Hippocampal formation (tissue), 2 donors: ENCODE results near the gene DDO.
"Not testable (repeated sequence)": the region's sequence is repeated elsewhere in the genome, so short reads cannot be mapped to it uniquely, and the experiment has no call there.

Experiments
- DNase-seq, 2 donors: peaks; one replicate each; lab custom pipeline; 2025; lab: John Stamatoyannopoulos, UW

Gene DDO

DNA sequence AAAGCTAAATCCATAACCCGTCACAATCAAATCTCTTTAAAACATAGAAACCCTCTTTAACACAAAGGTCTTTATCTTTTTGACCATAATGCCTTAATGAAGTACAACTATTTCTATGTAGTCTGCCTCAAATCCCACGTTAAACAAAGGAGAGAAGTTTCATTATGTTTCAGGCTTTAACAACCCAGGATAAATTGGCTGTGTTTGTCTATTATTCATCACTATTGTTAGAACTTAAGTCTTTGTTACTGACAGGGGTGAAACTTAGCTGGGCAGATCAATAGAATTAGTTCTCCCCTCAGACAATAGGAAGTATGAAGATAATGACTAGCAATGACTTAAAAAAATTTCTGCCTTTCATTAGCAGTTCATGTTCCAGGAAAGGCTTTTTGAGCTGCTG lies 47.1 kb downstream of the DDO start:
- DNase-seq, result no peak

DNA sequence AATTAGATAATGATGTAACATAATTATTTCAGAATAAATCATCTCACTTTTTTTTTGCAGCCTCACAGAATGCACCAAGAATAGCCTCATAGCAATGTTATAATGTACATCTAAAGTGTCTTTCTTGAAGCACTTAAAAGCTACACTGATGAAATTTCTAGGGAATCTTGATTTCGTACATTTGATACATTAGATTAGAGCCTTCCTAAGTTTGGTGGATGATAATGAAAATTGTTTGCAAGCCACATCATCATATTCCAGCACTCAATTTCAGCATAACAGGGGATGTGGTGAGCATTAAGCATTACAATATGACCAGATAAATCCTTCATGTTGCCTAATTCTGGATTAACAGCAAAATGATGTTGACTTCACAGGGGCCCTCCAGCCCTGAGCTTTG lies 47.5 kb downstream of the DDO start:
- no peak for DNase-seq

DNA sequence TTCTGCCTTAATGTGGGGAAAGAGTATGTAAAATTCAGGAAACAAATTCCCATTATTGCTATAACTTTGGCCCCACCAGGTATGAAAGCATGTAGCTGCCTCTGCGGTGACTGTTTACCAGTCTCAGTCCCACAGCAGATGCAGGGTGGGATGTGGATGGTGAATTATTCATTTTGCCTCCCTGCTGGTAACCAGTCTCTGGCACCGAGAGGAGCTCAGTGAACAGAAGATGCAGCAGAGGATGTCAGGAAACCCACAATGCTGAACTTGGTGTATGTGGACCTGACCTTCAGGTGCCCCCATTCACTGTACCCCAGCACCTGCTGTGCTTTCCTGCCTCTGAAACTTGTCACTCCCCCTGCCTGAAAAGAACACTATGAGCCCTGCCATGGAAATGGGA lies 48.4 kb downstream of the DDO start:
- no peak for DNase-seq

DNA sequence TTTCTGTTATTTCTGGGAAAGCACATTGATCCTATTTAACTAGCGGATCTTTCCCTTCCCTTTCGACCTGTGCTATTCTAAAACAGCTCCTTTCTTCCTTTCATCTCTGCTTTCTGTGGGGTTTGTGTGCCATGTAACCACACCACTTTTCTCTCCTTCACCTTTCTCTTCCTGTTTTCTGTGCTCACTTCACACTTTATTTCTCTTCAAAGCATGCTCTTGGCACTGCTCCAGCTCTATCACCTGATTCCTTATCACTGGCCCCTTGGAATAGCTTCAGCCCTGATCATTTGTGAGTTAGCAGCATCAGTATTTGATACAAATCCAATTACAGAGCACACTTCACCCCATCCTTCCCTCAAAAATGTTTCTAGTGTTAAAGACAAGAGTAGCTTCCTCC lies 49.1 kb downstream of the DDO start:
- DNase-seq, result no peak

DNA sequence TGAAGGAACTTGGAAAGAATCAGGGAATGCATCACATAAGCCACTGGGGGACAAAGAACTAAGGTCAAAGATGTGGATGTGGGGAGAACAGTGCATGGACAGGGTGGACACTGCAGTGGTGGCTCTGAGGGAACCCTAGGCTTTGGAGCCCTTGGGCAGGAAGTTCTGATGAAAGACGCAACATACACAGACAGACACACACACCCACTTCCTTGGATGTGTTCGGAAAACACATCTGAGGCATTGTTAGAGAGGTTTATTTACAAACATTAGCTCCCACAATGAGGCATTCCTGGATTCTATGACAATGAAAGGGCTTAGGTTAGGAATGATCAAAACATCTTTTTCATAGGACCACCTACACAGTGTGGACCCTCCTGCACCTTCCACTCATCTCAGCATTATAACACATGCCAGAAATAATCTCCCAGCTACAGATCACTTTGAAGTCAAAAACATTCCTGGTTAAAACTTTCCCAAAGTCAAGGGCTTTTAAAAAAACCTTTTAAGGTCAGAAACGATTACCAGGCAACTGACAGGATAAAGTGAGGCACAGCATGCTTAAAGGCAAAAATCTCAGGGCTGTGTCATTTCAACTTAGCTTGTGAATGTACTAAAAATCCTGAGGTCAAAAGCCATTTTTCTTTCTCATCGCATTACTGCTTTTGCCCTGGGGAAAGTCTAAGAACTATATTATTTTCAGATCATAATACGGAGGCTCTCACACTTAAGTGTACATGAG lies 50.8 kb downstream of the DDO start:
- DNase-seq, result no peak

DNA sequence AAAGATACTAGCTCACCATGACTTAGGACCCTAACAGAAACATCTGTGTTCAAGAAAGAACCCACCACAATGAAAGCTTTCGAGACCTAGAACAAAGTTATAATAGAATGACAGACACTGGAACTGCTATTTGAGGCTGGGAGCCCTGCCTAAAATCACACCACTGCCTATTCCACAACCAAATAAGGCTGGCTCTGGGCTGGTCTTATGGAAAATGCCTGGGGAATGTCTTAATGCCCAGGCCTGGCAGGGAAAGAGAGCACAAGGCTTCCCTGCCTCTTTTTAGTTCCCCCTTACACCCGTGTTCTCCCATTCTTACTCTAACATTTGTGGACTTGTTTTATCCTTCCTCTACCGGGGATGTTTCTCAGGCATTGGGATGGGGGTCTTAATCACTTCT lies 51.6 kb downstream of the DDO start:
- DNase-seq, result no peak

DNA sequence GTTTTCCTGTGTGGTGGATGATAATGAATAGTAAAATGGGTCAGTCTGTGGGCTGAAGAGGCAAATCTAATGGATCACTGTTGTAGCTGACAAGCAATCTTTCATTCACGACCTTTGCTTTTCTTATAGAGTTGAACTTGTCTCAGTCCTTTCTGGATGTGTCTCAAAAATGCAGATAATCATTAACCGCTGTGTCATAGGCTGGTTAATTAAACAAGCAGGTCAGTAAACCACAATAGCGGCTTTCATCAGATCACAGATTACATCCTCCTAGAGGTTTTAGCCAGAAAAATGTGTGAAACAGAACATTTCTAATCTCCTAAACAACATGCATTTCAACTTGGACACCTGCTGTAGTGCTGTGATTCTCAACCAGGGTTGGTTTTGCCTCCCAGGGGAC lies 54.7 kb downstream of the DDO start:
- no peak for DNase-seq

DNA sequence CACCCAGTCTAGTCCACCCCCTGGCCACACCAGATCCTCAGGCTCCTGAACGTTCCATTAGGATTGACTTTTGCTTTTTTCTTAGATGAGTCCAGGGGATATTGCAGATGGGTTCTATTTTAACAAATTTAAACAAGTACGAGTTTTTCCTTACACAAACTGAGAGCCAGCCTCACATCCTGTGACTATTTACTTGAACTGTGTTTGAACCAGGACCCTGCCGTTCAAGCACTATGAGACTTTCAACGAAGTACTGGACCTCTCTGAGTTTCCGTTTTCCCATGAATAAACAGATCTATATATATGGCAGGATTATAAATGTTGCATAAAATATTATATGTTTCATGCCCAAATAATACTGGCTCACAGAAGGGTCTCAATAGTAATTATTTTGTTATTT lies 55.8 kb downstream of the DDO start:
- no peak for DNase-seq

DNA sequence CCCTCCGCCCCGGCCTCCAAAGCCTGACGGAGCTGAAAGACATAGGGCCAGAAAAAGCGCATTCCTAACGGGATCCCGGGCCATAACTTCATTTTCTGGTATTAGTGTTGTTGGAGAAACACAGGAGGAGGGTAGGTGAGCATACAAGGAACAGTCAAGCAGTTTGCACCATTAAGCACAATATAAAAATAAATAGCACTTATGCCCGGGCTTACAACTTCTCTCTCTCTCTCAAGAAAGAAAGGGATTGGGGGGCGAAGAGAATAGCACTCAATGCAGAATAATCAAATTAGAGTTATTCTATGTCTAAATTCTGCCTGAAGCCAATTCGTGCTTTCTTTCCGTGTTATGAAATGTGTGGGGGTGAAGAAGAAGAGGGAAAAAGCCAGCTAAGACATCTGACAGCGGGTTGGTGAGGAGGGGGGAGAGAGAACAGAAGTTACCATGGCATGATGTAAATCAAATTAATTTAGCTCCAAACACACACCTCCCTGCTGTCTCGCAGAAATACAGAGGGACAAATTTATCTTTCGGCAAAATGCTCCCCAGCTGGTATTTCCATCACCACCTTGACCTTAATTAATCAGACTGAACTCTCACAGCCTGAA lies 56.7 kb downstream of the DDO start:
- peak in 1 of 2 donors; percentile 59 for DNase-seq

DNA sequence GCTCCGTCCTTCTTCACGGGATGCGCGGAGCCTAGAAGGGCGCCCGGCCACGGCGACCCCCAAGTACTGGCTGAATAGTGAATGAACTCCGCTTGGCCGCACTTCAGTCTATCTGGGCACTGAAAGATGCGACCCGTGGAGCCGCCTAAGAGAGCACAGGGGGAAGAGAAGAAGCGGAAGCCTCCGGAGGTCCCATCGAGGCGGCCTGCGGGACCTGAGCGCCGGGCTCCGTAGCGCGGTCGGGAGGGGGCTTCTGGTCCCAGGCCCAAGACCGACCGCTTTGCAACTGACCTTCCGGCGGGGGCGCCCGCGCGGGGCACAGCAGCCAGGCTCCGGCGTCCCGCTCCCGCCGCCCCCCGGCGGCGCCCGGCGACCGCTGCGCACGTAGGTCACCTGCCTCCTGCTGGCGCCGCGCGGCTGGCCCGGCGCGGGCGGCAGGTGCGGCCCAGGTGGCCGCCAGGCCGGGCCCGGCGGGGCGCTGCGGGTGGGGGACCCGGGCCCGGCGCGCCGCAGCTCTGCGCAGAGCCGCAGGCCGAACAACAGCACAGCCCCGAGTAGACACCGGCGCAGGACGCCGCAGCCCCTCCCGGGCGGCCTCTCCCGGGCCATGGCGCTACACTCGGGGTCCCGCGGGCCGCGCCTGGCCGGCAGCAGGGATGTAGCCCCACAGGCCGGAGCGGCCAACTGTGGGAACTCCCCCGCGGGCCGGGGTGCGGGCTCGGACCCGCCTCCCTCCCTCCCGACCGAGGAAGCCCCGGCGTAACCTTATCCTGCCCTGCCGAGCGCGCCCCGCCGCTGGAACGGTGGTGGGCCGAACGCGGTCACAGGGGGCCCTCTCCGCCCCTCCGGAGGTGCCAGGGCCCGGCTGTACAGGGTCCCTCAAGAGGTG lies 57.5 kb downstream of the DDO start, which contains the start of gene METTL24:
METTL24 (minus strand) TSS at position 686 of the 889 bp plus-strand sequence; CDS start at position 609, 77 bp downstream.
- DNase-seq, result no peak

DNA sequence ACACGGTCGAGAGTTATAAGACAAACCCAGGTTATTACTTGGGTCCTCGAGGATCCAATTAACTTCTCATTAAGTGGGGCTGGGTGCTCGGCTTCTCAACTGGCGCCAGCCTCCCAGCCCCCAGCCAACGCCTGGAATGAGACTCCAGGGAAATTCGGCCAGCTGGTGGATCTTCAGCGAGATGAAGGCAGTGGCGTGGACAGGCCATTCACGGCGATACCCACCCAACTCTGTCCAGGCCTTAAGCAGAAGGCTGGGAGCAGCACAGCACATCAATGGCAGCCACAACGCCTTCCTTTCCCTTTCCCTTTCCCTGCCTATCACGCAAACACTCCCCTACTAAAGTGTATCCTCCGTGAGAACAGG lies 58.1 kb downstream of the DDO start:
- no peak for DNase-seq

DNA sequence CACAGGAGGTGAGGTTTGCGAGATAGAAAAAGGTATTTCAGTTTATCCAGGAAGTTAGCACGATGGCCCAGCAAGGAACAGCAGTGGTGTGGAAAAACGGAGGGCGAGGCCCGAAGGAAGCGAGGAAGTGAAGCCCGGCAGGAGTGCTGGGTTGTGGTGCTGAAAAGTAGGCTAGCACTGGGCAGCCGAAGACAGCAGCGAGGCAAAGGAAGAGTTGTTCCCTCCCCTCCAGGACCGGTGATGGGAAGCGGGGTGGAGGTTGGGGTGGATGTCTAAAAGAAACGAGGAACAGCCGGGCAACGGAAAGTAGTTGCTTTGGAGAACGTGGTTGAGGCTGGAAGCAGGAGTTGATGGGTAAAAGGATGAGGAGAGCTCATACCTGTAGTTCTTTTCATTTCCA lies 58.6 kb downstream of the DDO start:
- DNase-seq, result no peak

DNA sequence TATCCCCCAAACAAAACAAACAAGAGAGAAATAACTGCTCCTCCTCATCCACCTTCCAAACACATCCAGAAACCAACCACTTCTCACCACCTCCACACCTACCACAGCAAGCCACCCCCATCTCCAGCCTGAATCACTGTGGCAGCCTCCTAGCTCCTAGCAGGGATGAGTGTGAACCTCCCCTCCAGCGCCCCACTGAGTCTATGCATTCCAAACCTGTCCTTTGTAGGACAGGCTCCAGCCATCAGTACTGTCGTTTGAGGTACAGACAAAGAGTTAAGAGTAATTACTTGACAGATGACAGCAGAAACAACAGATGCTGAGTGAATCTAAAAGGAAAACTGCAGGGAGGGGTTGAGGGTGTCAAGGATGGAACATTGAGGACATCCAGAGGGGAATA lies 59.6 kb downstream of the DDO start:
- DNase-seq, result no peak

DNA sequence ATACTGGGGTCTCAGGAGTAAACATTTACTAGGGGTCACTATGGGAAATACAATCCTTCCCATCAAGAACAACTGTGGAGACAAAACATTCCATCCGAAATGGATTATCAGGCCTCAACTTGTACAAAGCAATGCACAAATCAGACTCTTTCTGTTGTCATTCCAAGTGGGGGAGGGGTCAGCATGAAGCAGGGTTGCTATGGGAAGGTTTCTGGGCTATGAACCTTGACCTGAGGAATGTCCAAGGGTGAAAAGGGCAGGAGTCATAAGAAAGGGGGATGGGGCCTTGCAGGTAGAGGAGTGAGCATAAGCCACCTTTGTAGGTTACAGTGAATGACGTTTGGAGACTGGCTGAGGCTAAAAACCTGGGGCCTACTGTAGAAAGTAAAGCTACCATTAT lies 60.4 kb downstream of the DDO start:
- no peak for DNase-seq

DNA sequence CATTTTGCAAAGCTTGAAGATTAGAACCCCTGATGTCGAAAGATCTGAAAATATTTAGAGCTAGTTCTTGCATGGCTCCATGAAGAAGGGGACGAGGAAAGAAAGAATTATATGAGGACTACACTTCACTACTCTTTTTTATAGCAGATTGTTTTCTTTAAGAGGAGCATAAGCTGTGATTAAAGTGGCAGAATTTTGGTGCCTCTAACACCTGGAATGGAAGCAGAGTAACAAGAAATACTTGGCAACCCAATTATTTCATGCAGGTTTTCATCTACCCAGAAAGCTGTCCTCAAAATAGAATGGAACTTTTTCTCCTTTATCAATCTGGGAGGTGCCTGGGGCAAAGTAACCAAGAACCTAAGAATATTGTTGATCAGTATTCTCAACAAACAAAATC lies 61.2 kb downstream of the DDO start:
- no peak for DNase-seq

DNA sequence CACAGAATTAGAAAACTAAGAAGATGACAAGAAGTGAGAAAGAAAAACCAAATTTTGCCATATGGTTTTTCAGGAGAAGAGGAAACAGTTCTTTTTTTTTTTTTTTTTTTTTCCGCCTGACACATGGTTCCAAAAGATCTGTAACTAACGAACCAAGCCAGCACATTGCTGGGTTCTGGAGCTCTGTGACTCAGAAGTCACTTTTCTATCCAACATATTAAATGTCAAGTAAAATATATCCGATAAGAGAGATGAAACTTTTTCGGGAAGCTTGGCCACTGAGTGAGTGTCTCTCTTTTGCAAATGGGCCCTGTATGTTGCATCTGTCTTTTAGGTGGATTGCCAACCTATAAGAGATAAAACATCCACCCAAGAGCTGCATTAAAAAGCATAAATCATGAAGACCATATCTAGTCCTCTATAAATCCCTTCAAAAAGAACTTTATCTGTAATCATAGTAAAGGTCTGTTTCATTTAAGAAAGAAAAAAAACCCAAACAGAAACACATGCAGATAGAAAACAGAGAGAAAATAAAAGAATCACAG lies 61.8 kb downstream of the DDO start:
- DNase-seq, result no peak

DNA sequence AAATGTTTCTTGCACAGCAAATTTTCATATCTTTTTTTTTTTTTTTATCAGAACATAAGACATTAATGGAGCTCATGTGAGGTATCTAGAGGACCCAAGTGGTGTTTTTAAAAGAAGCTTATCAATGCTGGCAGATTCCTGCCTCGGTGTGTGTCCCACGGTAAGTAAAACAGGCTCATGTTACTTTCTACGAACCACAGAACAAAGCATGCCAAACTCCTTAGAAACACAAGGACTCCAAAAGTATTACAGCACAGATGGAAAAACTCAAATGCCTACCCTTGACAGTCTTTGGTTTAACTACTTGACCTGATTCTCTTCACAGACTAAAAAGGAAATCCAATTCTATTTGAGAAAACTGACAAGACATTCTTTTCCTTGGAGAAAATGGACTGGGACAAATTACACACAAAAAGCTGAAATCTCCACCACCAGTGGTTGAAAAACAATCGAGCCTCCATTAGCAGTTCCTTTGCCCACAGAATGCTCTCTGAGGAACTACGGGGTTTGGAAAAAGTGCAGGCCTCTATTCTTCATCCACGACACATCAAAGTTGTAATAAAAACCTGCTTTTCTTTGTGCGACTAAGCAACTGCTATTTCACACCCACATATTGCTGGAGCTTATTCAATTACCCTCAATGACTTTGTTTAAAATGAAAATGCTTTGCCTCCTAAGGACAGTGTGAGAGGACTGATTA lies 62.7 kb downstream of the DDO start:
- DNase-seq, result no peak

DNA sequence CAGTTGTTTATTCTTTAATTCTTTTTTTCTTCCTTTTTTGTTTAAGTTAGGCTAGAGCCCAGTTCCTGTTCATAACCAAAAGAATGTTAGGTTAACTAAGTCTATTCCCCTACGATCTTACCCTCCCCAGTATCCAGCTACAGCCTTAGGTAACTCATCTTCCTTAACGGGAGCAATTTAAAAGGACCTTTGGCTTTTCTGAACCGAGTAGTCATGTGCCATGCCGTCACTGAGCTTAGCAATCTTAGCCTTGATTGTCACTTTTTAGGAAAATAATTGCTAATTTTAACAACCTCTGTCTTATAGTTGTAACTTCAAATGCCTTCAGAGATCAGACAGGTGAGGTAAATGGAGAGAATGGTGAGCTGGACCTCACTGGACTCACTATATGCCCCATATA lies 63.4 kb downstream of the DDO start:
- no peak for DNase-seq

DNA sequence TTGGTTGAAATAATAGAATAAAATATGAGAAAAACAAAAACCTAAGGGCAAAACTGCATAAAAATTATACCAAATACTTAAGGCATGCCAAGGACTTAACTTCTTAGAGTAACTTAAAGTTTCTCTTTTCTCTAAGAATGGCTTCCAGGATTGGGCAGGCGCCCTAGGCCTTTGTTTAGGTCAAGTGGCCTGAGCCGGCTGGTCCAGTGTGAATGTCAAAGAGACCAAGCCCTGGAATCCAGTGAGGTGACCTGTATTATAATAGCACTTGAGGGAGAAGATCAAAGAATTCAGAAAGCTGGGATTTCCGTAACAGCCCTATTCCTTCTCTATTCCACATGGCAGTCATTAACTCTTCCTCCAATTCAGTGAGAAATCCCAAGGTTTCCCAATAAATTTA lies 63.8 kb downstream of the DDO start:
- no peak for DNase-seq

DNA sequence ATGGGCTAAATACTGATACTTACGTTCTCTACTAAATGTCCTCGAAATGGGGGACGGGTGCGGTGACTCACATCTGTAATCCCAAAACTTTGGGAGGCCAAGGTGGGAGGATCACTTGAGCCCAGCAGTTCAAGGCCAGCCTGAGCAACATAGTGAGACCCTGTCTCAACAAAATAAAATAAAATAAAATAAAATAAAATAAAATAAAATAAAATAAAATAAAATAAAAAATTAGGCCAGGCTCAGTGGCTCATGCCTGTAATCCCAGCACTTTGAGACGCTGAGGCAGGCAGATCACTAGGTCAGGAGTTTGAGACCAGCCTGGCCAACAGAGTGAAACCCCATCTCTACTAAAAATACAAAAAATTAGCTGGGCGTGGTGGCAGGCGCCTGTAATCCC lies 64.8 kb downstream of the DDO start:
- not testable (repeated sequence) for DNase-seq

DNA sequence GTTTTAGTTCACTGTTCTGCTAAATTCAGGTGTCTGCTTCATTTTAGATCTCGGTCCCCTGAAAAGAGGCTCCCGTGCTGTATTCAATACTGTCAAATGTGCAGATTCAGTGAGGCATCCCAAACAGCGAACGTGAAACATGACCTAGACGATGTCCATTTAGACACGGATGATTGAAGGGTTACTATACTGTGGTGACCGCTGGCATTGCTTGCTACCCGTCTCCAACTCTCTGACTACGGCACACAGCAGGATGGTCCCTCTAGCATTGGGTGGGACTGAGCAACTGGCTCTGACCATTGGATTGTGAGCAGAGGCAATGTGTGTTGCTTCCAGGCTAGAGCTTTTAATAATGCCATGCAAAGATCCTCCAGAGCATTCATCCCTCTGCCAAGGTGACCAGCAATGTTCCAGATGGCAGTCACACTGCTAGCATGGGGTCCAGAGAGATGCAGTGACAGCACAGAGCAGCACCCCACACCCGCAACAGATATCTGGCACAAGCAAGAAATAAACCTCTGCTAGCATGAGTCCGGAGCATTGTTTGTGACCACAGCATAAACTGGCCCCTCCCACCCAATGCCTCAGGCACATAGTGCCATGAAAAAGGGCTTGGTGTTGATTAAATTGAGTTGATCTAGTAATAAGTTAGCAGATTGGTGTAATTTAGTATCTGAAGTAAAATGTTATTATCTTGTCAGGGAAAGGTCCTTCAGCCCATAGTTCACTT lies 66.2 kb downstream of the DDO start:
- no peak for DNase-seq
